A673 (cell line): ENCODE data around the gene ADAMTS3.

ENCODE experiments used
- CTCF ChIP-seq: fragments of 300-800, 200-600 bp; sonication (generic); conservative IDR thresholded peaks from 2 replicates; pipeline ENCODE4 v1.5.1; 2017; ENCODE audit warnings: low read depth, mild to moderate bottlenecking, antibody characterized with exemption, low read length, moderate library complexity, mixed read lengths
- EZH2 ChIP-seq: fragments of 200-600 bp; sonication (generic); IDR thresholded peaks from 2 replicates; pipeline ENCODE4 v1.6.1; 2017; ENCODE audit warnings: borderline replicate concordance, low read depth, mild to moderate bottlenecking, mixed read lengths, antibody characterized with exemption, low read length; ENCODE audit not compliant: poor library complexity, severe bottlenecking

DNA sequence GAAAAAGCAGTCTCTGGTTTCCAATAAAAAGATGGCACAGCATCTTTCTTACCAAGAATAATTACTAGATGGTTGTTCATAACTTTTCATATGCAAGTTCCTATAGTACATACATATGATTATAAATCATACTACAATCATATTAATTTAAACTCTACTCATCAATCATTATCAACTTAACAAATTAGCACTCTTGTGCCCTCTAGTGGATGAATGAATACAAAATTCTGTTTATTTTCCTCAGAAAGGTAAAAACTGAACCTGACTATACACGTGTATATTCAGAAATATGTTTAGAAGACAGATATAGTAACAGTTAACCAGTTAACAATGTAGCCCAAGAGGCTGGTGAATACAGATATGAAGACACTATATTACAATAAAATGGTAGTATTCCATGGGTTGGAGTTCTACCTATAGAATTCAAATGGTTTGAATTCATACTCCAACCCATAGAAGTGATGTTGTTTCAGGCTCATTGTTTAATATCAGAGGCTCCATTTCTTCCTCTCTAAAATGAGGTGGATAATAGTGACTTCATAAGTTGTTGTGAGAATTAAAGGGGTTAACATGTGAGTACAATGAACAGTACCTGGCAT, 100.0 kb downstream of the ADAMTS3 start:
- TF ChIP-seq CTCF, result peak; percentile 53
- no peak for TF ChIP-seq EZH2
